ENCODE results near the gene MEGF9. TPM values are rescaled to one million over a fixed set of nuclear protein-coding genes. Genes with fewer than 3 reads are reported as not detected.

MEGF9 gene
- total RNA-seq, 4 donors from 2014 or later: 49.0 to 59.0 (median 57.0) TPM

DNA sequence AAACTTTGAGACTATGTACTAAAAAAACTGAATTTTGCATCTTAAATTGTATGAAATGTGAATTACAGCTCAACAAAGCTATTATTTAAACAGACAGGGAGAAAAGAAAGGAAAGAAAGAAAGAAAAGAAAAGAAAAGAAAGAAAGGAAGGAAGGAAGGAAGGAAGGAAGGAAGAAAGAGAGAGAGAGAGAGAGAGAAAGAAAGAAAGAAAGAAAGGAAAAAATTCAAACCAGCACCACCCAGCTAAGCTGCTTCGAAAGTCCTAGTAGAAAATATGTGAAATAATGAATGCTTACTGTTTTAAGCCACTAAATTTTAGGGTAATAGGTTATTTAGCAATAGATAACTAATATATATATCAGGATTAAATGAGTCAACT, 102.6 kb downstream of the MEGF9 start:
- WGBS, 2 donors: 92 to 94% methylated on average over 1 of the region's 1 CpG
- intact Hi-C loops (cut with DNase I; ENCODE audit: low total_unique reads): loop anchor here (10.0 kb wide), 2 partner anchors 103 to 333 kb away; partner anchors contain the start of gene MEGF9
- H3K4me3 ChIP-seq (ENCODE audit: low read depth, poor library complexity, severe bottlenecking): no peak overlapping the region
- no peak for TF ChIP-seq POLR2A (IDR thresholded peaks at IDR 0.05)
- TF ChIP-seq, protein P1, sequence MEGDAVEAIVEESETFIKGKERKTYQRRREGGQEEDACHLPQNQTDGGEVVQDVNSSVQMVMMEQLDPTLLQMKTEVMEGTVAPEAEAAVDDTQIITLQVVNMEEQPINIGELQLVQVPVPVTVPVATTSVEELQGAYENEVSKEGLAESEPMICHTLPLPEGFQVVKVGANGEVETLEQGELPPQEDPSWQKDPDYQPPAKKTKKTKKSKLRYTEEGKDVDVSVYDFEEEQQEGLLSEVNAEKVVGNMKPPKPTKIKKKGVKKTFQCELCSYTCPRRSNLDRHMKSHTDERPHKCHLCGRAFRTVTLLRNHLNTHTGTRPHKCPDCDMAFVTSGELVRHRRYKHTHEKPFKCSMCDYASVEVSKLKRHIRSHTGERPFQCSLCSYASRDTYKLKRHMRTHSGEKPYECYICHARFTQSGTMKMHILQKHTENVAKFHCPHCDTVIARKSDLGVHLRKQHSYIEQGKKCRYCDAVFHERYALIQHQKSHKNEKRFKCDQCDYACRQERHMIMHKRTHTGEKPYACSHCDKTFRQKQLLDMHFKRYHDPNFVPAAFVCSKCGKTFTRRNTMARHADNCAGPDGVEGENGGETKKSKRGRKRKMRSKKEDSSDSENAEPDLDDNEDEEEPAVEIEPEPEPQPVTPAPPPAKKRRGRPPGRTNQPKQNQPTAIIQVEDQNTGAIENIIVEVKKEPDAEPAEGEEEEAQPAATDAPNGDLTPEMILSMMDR (IDR thresholded peaks at IDR 0.05): no peak
- no peak for DNase-seq (ENCODE audit: low spot score in 2 of 2)

GRCh38 chr9:120610975-120611689, 103.1 kb downstream of the MEGF9 start:
- intact Hi-C loops (cut with DNase I; ENCODE audit: low total_unique reads): loop anchor here (10.0 kb wide), 2 partner anchors 104 to 334 kb away; partner anchors contain the start of gene MEGF9
- TF ChIP-seq, protein P1 (IDR thresholded peaks at IDR 0.05): no peak
- TF ChIP-seq POLR2A (IDR thresholded peaks at IDR 0.05): no peak
- no peak for DNase-seq (ENCODE audit: low spot score in 2 of 2)
- no peak overlapping the region for H3K4me3 ChIP-seq (ENCODE audit: low read depth, poor library complexity, severe bottlenecking)

- TF ChIP-seq, protein P1 (IDR thresholded peaks at IDR 0.05): no peak
- no peak for TF ChIP-seq POLR2A (IDR thresholded peaks at IDR 0.05)
- no peak for DNase-seq (ENCODE audit: low spot score in 2 of 2)
- WGBS, 2 donors: 93 to 96% methylated on average over 2 of the region's 2 CpGs
- no peak overlapping the region for H3K4me3 ChIP-seq (ENCODE audit: low read depth, poor library complexity, severe bottlenecking)
- intact Hi-C loops (cut with DNase I; ENCODE audit: low total_unique reads): loop anchor here (10.0 kb wide), 2 partner anchors 105 to 335 kb away; partner anchors contain the start of gene MEGF9
Observed at GRCh38 chr9:120609636-120610035, 104.6 kb downstream of the MEGF9 start.

- no peak for DNase-seq (ENCODE audit: low spot score in 2 of 2)
- intact Hi-C loops (cut with DNase I; ENCODE audit: low total_unique reads): no loop called here
- no peak for TF ChIP-seq POLR2A (IDR thresholded peaks at IDR 0.05)
- TF ChIP-seq, protein P1 (IDR thresholded peaks at IDR 0.05): no peak
- H3K4me3 ChIP-seq (ENCODE audit: low read depth, poor library complexity, severe bottlenecking): no peak overlapping the region
Observed at GRCh38 chr9:120608421-120608820, 105.8 kb downstream of the MEGF9 start.

GRCh38 chr9:120603591-120603990, 110.7 kb downstream of the MEGF9 start:
- intact Hi-C loops (cut with DNase I; ENCODE audit: low total_unique reads): no loop called here
- 75 to 90% methylated on average over 1 of the region's 1 CpG for WGBS, 2 donors
- no peak for DNase-seq (ENCODE audit: low spot score in 2 of 2)
- no peak overlapping the region for H3K4me3 ChIP-seq (ENCODE audit: low read depth, poor library complexity, severe bottlenecking)
- TF ChIP-seq, protein P1 (IDR thresholded peaks at IDR 0.05): no peak
- no peak for TF ChIP-seq POLR2A (IDR thresholded peaks at IDR 0.05)

DNA sequence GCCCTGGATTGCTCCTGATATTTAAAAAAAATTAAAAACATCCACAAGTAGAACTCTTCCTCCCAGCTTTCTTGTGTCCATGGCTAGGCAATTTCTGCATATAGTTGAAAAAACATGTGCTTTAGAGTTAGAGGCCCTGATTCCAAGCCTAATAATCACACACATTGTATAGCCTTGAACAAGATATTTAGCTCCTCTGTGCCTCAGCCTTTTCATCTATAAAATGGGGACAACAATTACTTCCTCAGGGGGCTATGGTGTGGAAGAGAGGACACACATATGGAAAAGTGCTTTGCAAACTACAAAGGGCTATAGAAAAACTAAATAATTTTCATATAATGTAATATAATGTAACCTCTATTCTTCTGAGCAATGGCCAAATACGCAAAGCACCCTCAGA, 111.3 kb downstream of the MEGF9 start:
- DNase-seq (ENCODE audit: low spot score in 2 of 2): no peak
- H3K4me3 ChIP-seq (ENCODE audit: low read depth, poor library complexity, severe bottlenecking): no peak overlapping the region
- WGBS, 2 donors: 98 to 100% methylated on average over 1 of the region's 1 CpG
- TF ChIP-seq POLR2A (IDR thresholded peaks at IDR 0.05): no peak
- TF ChIP-seq, protein P1 (IDR thresholded peaks at IDR 0.05): no peak
- intact Hi-C loops (cut with DNase I; ENCODE audit: low total_unique reads): no loop called here
